H9 (cell line): ENCODE measurements around the gene DUSP16. TPM values are rescaled to one million over a fixed set of nuclear protein-coding genes. Genes with fewer than 3 reads are reported as not detected.
"Not testable (repeated sequence)": the region's sequence is repeated elsewhere in the genome, so short reads cannot be mapped to it uniquely, and the experiment has no call there.

ENCODE experiments used
- DNase-seq: peaks from one replicate; pipeline ENCODE4 v3.0.0-alpha.2; 2017
- H2AFZ ChIP-seq: one replicate; pipeline ENCODE4 v1.6.1; 2013; ENCODE audit warnings: mild to moderate bottlenecking, low read length, control low read depth, moderate library complexity
- H2AK5ac ChIP-seq: 2 replicates; pipeline ENCODE4 v1.6.1; 2013; ENCODE audit warnings: low read length, control low read depth, mixed read lengths; ENCODE audit not compliant: insufficient read length
- H2BK120ac ChIP-seq: one replicate; pipeline ENCODE4 v1.6.1; 2013; ENCODE audit warnings: low read depth, mild to moderate bottlenecking, low read length, control low read depth, inconsistent platforms; ENCODE audit not compliant: poor library complexity, severe bottlenecking
- H2BK12ac ChIP-seq: 2 replicates; pipeline ENCODE4 v1.6.1; 2013; ENCODE audit warnings: low read length, control low read depth, mixed read lengths, low read depth; ENCODE audit not compliant: insufficient read length
- H2BK15ac ChIP-seq: 2 replicates; pipeline ENCODE4 v1.6.1; 2013; ENCODE audit warnings: low read depth, low read length, control low read depth
- H2BK20ac ChIP-seq: one replicate; pipeline ENCODE4 v1.6.1; 2013; ENCODE audit warnings: low read depth, mild to moderate bottlenecking, low read length, control low read depth, inconsistent platforms; ENCODE audit not compliant: poor library complexity, severe bottlenecking
- H2BK5ac ChIP-seq: 2 replicates; pipeline ENCODE4 v1.6.1; 2013; ENCODE audit warnings: low read length, control low read depth, mixed read lengths; ENCODE audit not compliant: insufficient read length
- H3K14ac ChIP-seq: 2 replicates; pipeline ENCODE4 v1.6.1; 2013; ENCODE audit warnings: low read length, control low read depth; ENCODE audit not compliant: insufficient read depth
- H3K18ac ChIP-seq: 2 replicates; pipeline ENCODE4 v1.6.1; 2013; ENCODE audit warnings: low read depth, mild to moderate bottlenecking, mixed read lengths, low read length, control low read depth; ENCODE audit not compliant: insufficient read length
- H3K23ac ChIP-seq: 2 replicates; pipeline ENCODE4 v1.6.1; 2013; ENCODE audit warnings: low read length, control low read depth, mixed read lengths, low read depth; ENCODE audit not compliant: insufficient read length
- H3K23me2 ChIP-seq: 2 replicates; pipeline ENCODE4 v1.6.1; 2013; ENCODE audit warnings: low read depth, mild to moderate bottlenecking, mixed read lengths, low read length, control low read depth; ENCODE audit not compliant: insufficient read length, poor library complexity, severe bottlenecking
- H3K27ac ChIP-seq: 2 replicates; pipeline ENCODE4 v1.5.1; 2013; ENCODE audit warnings: low read length, control low read depth, mixed read lengths, low read depth; ENCODE audit not compliant: insufficient read length
- H3K27me3 ChIP-seq: 2 replicates; pipeline ENCODE4 v1.6.1; 2013; ENCODE audit warnings: low read length, control low read depth, inconsistent platforms; ENCODE audit not compliant: insufficient read depth
- H3K4ac ChIP-seq: 2 replicates; pipeline ENCODE4 v1.6.1; 2013; ENCODE audit warnings: low read depth, mild to moderate bottlenecking, control low read depth, inconsistent platforms, low read length, moderate library complexity
- H3K4me1 ChIP-seq: 2 replicates; pipeline ENCODE4 v1.6.1; 2013; ENCODE audit warnings: low read length, control low read depth, inconsistent platforms; ENCODE audit not compliant: insufficient read depth
- H3K4me2 ChIP-seq: 2 replicates; pipeline ENCODE4 v1.6.1; 2013; ENCODE audit warnings: low read length, control low read depth, mixed read lengths; ENCODE audit not compliant: insufficient read length, insufficient read depth
- H3K56ac ChIP-seq: 2 replicates; pipeline ENCODE4 v1.6.1; 2013; ENCODE audit warnings: low read depth, mild to moderate bottlenecking, mixed read lengths, low read length, control low read depth; ENCODE audit not compliant: insufficient read length
- H3K79me1 ChIP-seq: 2 replicates; pipeline ENCODE4 v1.6.1; 2013; ENCODE audit warnings: low read depth, mild to moderate bottlenecking, moderate library complexity, low read length, control low read depth, inconsistent platforms; ENCODE audit not compliant: insufficient read depth, poor library complexity, severe bottlenecking
- H3K79me2 ChIP-seq: 2 replicates; pipeline ENCODE4 v1.6.1; 2013; ENCODE audit warnings: low read length, control low read depth, inconsistent platforms; ENCODE audit not compliant: insufficient read depth
- H3K9ac ChIP-seq: 2 replicates; pipeline ENCODE4 v1.6.1; 2013; ENCODE audit warnings: low read length, control low read depth, mixed read lengths; ENCODE audit not compliant: insufficient read length; ENCODE audit errors: extremely low read depth
- H3K9me3 ChIP-seq: one replicate; pipeline ENCODE4 v1.6.1; 2013; ENCODE audit warnings: low read depth, low read length, inconsistent platforms; ENCODE audit not compliant: control insufficient read depth
- H3T11ph ChIP-seq: one replicate; pipeline ENCODE4 v1.6.1; 2013; ENCODE audit warnings: mild to moderate bottlenecking, low read length, control low read depth, inconsistent platforms
- H4K20me1 ChIP-seq: one replicate; pipeline ENCODE4 v1.6.1; 2013; ENCODE audit not compliant: control insufficient read depth, insufficient read length, insufficient read depth
- H4K5ac ChIP-seq: 2 replicates; pipeline ENCODE4 v1.6.1; 2013; ENCODE audit warnings: low read depth, mild to moderate bottlenecking, mixed read lengths, low read length, control low read depth; ENCODE audit not compliant: insufficient read length
- H4K8ac ChIP-seq: replicated peaks from 2 replicates; pipeline ENCODE4 v1.6.1; 2013; ENCODE audit warnings: low read length, control low read depth, mixed read lengths, low read depth; ENCODE audit not compliant: insufficient read length
- H4K91ac ChIP-seq: 2 replicates; pipeline ENCODE4 v1.6.1; 2013; ENCODE audit warnings: low read depth, mild to moderate bottlenecking, moderate library complexity, mixed read lengths, low read length, control low read depth; ENCODE audit not compliant: insufficient read length
- H3K27ac Mint-ChIP-seq, 3 experiments: 2 replicates in 2 of 3; 3 replicates in 1 of 3; pipeline ENCODE4 v1.8.0; 2020 to 2021; ENCODE audit warnings: mixed read lengths in 3 of 3, mild to moderate bottlenecking in 1 of 3, moderate library complexity in 1 of 3
- H3K27me3 Mint-ChIP-seq: 2 replicates; pipeline ENCODE4 v1.8.0; 2021; ENCODE audit warnings: low read depth, mild to moderate bottlenecking, moderate library complexity, mixed read lengths
- H3K36me3 Mint-ChIP-seq, 3 experiments: 2 replicates in 2 of 3; 3 replicates in 1 of 3; pipeline ENCODE4 v1.8.0; 2020 to 2021; ENCODE audit warnings: low read depth in 3 of 3, mixed read lengths in 3 of 3; ENCODE audit not compliant: insufficient read depth in 1 of 3
- H3K4me1 Mint-ChIP-seq, 2 experiments: 2 replicates each; pipeline ENCODE4 v1.8.0; 2020; ENCODE audit warnings: mixed read lengths in 2 of 2
- H3K4me3 Mint-ChIP-seq, 2 experiments: 2 replicates in 1 of 2; 3 replicates in 1 of 2; pipeline ENCODE4 v1.8.0; 2020 to 2021; ENCODE audit warnings: mild to moderate bottlenecking in 2 of 2, mixed read lengths in 2 of 2, moderate library complexity in 1 of 2
- H3K9me3 Mint-ChIP-seq, 2 experiments: 2 replicates in 1 of 2; 3 replicates in 1 of 2; pipeline ENCODE4 v1.8.0; 2020; ENCODE audit warnings: mild to moderate bottlenecking in 2 of 2, mixed read lengths in 2 of 2, moderate library complexity in 1 of 2
- whole genome bisulfite sequencing: extraction: QIAGEN DNeasy Blood & Tissue Kit; methylation state at CpG from one replicate; pipeline ENCODE4 v1.1.7; 2013; ENCODE audit warnings: missing lambda C conversion rate, low lambda C conversion rate, mixed read lengths; ENCODE audit not compliant: insufficient read length; ENCODE audit errors: extremely low coverage; 5-methylcytosine and 5-hydroxymethylcytosine counted together
- total RNA-seq: library from RNA; stranded (reverse); gene quantifications from 2 replicates; pipeline ENCODE4 v1.2.1, GENCODE V29; 2021
- TF ChIP-seq, protein P1 (sequence below): fragments of 200-600 bp; sonication (generic); conservative IDR thresholded peaks from 3 replicates; pipeline ENCODE4 v1.8.0; 2021; ENCODE audit warnings: antibody characterized with exemption, mild to moderate bottlenecking

DUSP16 gene
- total RNA-seq, 1 experiment from 2014 or later, result 64.0 TPM

DNA sequence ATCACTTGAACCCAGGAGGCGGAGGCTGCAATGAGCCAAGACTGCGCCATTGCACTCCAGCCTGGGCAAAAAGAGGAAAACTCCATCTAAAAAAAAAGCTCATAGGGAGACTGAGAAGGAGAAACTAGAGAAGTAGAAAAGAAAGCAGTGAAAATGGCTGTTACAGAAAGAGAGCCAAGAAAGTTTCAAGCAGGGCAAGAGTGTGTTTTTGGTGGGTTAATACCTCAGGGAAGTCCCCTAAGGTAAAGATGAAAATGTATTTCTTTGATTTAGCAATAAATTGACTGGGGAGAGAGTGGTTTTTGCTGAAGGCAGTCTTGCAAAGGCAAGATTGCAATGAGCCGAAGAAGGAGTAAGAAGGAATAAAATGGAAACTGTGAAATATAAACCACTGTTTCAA, 10.0 kb upstream of the DUSP16 start:
- H3K4me1 Mint-ChIP-seq, result peaks cover 0 to 3% of the 10 kb centered on the region in 2 experiments; a peak in 2 of 4 replicates
- H3K36me3 Mint-ChIP-seq, result no peaks in the 10 kb centered on the region
- Histone ChIP-seq H3K23ac (no peak overlapping the region), H3K56ac (no peak overlapping the region), H3K14ac (no peak overlapping the region), H4K8ac (no peak overlapping the region), H2BK15ac (no peak overlapping the region), H2BK120ac (no peak overlapping the region), H3K23me2 (no peaks in the 10 kb centered on the region), H3K9ac (no peak overlapping the region), H3K4me2 (no peak overlapping the region), H3K27ac (no peak overlapping the region), H2BK12ac (no peak overlapping the region), H3K18ac (no peak overlapping the region), H3K4ac (no peak overlapping the region), H4K5ac (no peak overlapping the region), H2BK20ac (no peak overlapping the region), H3K79me1 (no peaks in the 10 kb centered on the region), H2BK5ac (no peak overlapping the region), H3K27me3 (peaks cover 2% of the 10 kb centered on the region; the same call in 1 of the 2 replicates), H4K91ac (no peak overlapping the region), H2AFZ (no peak overlapping the region), H2AK5ac (no peak overlapping the region), H3T11ph (no peak overlapping the region), H3K9me3 (no peaks in the 10 kb centered on the region), H3K4me1 (no peaks in the 10 kb centered on the region), H3K79me2 (no peaks in the 10 kb centered on the region), H4K20me1 (no peaks in the 10 kb centered on the region)
- TF ChIP-seq, protein P1, sequence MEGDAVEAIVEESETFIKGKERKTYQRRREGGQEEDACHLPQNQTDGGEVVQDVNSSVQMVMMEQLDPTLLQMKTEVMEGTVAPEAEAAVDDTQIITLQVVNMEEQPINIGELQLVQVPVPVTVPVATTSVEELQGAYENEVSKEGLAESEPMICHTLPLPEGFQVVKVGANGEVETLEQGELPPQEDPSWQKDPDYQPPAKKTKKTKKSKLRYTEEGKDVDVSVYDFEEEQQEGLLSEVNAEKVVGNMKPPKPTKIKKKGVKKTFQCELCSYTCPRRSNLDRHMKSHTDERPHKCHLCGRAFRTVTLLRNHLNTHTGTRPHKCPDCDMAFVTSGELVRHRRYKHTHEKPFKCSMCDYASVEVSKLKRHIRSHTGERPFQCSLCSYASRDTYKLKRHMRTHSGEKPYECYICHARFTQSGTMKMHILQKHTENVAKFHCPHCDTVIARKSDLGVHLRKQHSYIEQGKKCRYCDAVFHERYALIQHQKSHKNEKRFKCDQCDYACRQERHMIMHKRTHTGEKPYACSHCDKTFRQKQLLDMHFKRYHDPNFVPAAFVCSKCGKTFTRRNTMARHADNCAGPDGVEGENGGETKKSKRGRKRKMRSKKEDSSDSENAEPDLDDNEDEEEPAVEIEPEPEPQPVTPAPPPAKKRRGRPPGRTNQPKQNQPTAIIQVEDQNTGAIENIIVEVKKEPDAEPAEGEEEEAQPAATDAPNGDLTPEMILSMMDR, result no peak
- H3K9me3 Mint-ChIP-seq, result peaks cover 0 to under 1% of the 10 kb centered on the region in 2 experiments; a peak in 1 of 5 replicates
- H3K27ac Mint-ChIP-seq, result no peak overlapping the region
- DNase-seq, result no peak
- WGBS, result no CpG with 5 or more reads among the region's 3 CpGs
- H3K4me3 Mint-ChIP-seq, result no peak overlapping the region
- H3K27me3 Mint-ChIP-seq, result no peaks in the 10 kb centered on the region; the same call in 1 of the 2 replicates

DNA sequence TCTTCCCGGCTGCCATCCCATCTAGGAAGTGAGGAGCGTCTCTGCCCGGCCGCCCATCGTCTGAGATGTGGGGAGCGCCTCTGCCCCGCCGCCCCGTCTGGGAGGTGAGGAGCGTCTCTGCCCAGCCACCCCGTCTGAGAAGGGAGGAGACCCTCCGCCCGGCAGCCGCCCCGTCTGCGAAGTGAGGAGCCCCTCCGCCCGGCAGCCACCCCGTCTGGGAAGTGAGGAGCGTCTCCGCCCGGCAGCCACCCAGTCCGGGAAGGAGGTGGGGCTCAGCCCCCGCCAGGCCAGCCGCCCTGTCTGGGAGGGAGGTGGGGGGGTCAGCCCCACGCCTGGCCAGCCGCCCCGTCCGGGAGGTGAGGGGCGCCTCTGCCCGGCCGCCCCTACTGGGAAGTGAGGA, 3.3 kb upstream of the DUSP16 start:
- not testable (repeated sequence) for H4K5ac ChIP-seq, H2BK5ac ChIP-seq, H3K27me3 ChIP-seq, H2AFZ ChIP-seq, H3K27ac Mint-ChIP-seq, H2AK5ac ChIP-seq, H3K79me1 ChIP-seq, H4K91ac ChIP-seq, H4K8ac ChIP-seq, H3K27me3 Mint-ChIP-seq, H3T11ph ChIP-seq, H3K27ac ChIP-seq, H3K4ac ChIP-seq, H3K23ac ChIP-seq, H2BK15ac ChIP-seq, H2BK12ac ChIP-seq, H3K4me2 ChIP-seq, H3K56ac ChIP-seq, H3K18ac ChIP-seq, H3K4me1 Mint-ChIP-seq, H3K9me3 ChIP-seq, H2BK120ac ChIP-seq, H2BK20ac ChIP-seq, H3K9ac ChIP-seq, H3K23me2 ChIP-seq, H3K14ac ChIP-seq, DNase-seq, H3K79me2 ChIP-seq, H4K20me1 ChIP-seq, H3K4me1 ChIP-seq, H3K4me3 Mint-ChIP-seq
- WGBS, result no CpG with 5 or more reads among the region's 32 CpGs
- peaks cover 20 to 22% of the 10 kb centered on the region in 2 experiments for H3K9me3 Mint-ChIP-seq
- peaks cover 10 to 22% (median 16%) of the 10 kb centered on the region in 3 experiments for H3K36me3 Mint-ChIP-seq
